Femur (tissue), 1 donor: ENCODE measurements around the gene LIMA1.
"Not testable (repeated sequence)": the region's sequence is repeated elsewhere in the genome, so short reads cannot be mapped to it uniquely, and the experiment has no call there.

ENCODE experiments used
- DNase-seq: peaks from one replicate; pipeline ENCODE4 v3.0.0-alpha.2; 2017

The LIMA1 gene

DNA sequence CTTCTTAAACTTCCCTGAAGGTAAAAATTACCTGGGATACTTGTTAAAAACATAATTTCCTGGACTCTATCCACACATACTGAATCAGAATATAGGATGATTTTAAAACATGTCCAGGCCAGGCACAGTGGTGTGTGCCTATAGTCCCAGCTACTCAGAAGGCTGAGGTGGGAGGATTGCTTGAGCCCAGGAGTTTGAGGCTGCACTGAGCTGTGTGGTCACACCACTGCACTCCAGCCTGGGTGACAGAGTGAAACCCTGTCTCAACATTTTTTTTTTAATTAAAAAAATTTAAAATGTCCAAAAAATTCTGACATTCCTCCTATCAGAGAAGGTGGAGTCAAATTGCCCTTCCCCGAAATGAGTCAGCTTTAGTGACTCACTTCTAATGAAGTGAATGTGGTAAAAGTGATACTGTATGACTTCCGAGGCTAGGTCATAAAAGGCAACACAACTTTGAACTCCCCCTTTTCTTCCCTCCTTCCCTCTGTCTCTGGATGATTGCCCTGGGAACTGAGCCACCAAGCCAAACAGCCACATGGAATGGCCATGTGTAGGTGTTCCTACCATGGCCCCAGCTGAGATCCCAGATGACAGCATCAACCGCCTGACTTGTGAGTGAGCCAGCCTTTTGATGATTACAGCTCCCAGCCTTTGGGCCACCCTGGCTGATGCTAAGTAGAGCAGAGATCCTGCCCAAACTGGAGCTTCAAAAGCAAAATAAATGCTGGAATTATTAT lies 36.3 kb downstream of the LIMA1 start:
- peak; percentile 50 for DNase-seq

GRCh38 chr12:50246197-50246865 lies 37.0 kb downstream of the LIMA1 start:
- no peak for DNase-seq

DNA sequence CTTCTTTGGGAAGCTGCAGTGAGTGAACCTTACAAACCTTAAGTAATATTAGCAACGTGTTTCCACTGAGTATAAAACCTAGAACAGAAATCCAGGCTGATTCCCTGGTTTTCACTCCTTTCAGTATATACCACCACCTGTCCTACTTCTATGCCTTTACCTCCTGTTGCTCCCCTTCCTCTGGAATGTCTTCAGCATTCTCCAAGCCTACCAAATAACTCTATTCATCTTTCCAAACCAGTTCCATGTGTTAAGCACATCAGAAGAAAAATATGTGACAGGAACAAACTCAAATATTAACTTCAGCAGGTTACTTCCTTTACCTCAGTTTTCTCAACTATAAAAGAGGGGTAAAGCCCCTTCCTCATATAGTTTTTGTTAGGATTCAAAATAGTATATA lies 39.8 kb downstream of the LIMA1 start:
- no peak for DNase-seq

GRCh38 chr12:50242751-50243191 lies 40.5 kb downstream of the LIMA1 start:
- DNase-seq: no peak

- no peak for DNase-seq
These were observed 42.1 kb downstream of the LIMA1 start for GRCh38 chr12:50241178-50241577.

DNA sequence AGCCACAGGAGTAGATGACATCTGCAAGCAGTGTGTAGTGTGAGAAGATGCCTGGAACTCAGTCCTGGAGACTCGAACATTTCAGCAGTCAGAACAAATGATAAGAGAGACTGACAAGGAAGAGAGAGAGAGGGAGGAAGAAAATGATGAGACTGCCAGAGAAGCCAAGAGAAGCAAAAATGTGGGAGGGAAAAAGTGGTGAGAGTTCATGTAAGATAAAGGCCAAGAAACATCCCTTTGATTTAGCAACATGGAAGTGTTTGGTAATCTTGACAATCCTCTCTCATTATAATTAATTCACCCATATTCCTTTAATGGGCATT lies 42.6 kb downstream of the LIMA1 start:
- DNase-seq: no peak

DNA sequence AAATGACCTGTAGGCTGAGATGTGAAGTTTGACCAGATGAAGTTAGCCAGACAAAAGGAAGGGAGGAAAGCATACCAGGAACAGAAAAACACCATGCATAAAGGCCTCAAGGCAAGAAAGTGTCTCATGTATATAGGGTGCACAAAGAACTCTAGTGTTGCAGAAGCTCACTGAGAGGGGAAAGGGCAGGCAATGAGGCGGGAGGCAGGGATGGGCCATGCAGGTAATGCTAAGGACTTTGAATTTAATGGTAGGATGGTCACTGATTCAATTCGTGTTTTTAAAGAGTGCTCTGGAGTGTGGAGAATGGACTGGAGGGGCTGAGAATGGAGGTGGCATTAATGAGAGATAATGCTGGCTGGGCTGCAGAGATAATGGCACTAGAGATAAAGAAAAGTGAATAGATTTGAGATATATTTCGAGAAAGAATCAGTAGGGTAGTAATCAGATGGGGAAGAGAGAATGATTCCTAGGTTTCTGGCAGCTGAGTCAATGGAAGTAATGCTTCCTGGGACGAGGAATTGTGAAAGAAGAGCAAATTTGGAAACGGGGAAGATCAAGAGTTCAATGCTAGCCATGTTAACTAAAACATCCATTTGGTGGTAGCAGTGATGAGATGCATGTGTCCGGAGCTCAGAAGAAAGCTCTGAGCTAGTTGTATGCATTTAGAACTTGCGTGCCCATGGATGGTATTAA lies 43.1 kb downstream of the LIMA1 start:
- DNase-seq: no peak

GRCh38 chr12:50239355-50239891 lies 43.9 kb downstream of the LIMA1 start:
- no peak for DNase-seq

GRCh38 chr12:50234347-50234746 lies 49.0 kb downstream of the LIMA1 start:
- no peak for DNase-seq

DNA sequence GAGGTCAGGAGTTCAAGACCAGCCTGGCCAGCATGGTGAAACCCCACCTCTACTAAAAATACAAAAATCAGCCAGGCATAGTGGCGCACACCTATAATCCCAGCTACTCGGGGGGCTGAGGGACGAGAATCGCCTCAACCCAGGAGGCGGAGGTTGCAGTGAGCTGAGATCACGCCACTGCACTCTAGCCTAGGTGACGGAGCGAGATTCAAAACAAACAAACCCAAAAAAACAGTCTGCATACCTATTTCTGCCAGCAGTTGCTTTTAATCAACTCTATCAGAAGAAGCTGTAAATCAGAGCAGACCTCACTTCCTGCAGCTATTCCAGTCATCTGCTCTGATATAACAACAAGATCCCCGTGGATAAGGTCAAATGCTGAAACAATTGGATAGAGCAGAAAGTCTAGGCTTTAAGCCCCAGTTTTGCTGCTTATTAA lies 50.5 kb downstream of the LIMA1 start:
- DNase-seq: no peak

- no peak for DNase-seq
These were observed 51.1 kb downstream of the LIMA1 start for GRCh38 chr12:50232206-50232605.

DNA sequence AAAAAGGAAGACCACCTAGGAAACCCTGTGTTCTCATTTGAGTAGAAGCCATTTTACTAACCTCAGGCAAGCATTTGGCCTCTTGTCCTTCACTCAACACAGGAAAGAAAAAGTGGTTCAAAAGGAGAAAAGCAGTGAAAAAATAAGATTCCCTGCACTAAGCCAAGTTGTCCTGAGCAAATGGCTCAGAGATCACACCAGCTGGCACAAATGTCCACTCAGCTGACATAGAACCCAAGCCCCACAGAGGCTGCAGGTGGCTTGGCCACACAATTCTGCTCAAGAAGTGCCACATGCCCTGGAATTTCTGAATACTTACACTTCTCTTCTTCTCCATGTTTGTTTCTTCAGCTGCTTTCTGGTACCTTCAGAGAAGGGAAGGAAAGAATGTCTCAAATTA lies 52.0 kb downstream of the LIMA1 start:
- no peak for DNase-seq

- no peak for DNase-seq
These were observed 53.1 kb downstream of the LIMA1 start for GRCh38 chr12:50230217-50230616.

DNA sequence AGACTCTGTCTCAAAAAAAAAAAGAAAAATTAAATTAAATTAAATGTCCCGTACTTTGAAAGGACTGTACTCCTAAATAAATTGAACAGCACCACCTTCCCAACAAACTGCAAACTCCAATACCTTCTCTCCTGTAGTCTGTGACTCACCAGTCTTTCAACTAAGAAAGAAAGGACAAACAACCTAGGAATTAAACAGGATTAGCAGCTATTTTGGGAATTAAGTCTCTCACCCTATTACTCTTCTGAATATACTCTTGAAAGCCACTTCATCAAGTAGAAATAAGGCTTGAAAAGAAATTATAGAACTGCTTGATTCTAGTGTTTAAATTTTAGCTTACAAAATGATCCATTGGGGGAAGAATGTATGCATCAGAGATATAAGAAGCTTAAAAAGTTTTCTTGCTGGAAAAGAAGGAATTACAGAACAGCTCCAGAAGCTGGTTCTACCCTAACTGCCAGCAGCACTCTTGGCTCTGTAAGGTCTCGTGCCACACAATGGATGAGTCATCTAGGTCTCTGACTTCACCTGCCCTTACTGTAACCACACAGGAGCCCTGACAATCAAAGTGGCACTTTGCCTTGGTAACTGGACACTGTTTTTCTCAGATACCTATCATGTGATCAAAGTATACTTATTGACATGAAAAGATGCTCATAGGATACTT lies 59.2 kb downstream of the LIMA1 start:
- DNase-seq: no peak

- DNase-seq: peak; percentile 88
These were observed 61.0 kb downstream of the LIMA1 start for GRCh38 chr12:50222275-50222783.

- peak; percentile 75 for DNase-seq
These were observed 61.9 kb downstream of the LIMA1 start for GRCh38 chr12:50221228-50222008.

GRCh38 chr12:50220363-50220995 lies 62.8 kb downstream of the LIMA1 start:
- DNase-seq: peak; percentile 53

DNA sequence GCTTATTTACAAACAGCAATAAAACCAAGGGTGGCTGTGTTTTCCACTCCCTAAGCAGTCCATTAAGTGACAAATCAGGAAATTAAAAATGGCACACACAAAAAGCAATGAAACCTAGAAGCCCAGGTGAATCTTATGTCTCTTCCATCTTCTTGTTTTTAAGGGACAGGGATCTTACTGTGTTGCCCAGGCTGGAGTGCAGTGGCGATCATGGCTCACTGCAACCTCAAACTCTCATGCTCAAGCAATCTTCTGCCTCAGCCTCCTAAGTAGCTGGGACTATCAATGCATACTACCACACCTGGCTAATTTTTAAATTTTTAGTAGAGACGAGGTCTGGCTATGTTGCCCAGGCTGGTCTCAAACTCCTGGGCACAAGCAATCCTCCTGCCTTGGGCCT lies 63.8 kb downstream of the LIMA1 start:
- no peak for DNase-seq

DNA sequence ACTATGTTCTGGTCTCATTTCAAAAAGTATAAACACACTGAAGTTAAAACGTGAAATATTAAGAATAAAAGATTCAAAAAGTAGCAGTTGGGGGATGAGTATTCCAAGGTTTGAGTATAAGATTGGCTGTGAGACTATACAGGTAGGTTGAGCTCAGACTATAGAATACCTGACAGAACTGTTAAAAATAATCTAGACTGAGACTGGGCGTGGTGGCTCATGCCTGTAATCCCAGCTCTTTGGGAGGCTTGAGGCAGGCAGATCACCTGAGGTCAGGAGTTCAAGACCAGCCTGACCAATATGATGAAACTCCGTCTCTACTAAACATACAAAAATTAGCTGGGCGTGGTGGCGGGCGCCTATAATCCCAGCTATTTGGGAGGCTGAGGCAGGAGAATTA lies 64.3 kb downstream of the LIMA1 start:
- not testable (repeated sequence) for DNase-seq

GRCh38 chr12:50218386-50218785 lies 64.9 kb downstream of the LIMA1 start:
- DNase-seq: no peak

DNA sequence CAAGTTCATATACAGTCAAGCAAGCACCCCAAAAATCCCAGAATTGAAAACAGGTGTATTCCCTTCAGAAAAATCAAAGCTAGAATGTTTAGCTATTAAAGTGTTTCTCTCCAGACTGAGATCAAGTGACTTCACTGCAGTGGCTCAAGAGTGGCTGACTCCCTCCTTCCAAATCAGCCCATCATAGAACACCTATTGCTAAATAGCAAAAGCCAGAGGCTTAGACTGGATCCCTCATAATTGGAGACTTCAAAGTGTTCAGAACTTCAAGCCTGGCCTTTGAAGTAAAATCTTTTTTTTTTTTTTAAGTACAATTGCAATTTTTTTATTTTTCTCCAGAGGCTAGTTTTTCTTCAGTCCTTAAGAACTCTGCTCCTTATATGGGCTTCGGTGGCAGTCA lies 66.1 kb downstream of the LIMA1 start:
- DNase-seq: no peak

DNA sequence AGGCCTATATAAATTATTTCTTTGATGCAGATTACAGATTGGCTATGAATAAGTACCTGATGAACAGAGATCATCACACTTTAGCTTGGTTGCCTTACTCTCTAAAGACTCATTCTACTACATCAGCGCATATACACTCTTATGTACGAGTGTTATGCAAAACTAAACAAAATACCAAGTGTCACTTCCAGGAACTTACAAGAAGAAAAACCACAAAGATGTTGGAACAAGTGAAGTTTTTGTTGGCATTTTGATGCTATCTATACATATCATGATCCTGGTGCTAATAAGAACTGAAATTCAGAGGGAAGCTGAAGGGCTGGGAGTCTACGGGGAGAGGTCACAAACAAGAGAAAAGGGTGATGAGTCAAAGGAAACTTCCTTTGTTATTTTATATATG lies 68.3 kb downstream of the LIMA1 start:
- DNase-seq: no peak
